HepG2 (cell line): ENCODE results near the gene RSPRY1. TPM values are rescaled to one million over a fixed set of nuclear protein-coding genes. Genes with fewer than 3 reads are reported as not detected.
A peak's percentile ranks its signal among the peaks of the same experiment; 100 is the strongest.

ENCODE experiments used
- HOXA5 ChIP-seq: sonication (generic); formaldehyde crosslinking; IDR thresholded peaks from 2 replicates; pipeline ENCODE4 v1.4.0; 2020; ENCODE audit warnings: missing genetic modification reagents
- KLF12 ChIP-seq: sonication (generic); formaldehyde crosslinking; IDR thresholded peaks from 2 replicates; pipeline ENCODE4 v1.4.0; 2020; ENCODE audit warnings: missing genetic modification reagents, borderline replicate concordance
- MAFK ChIP-seq, 2 experiments: IDR thresholded peaks in 1 of 2; conservative IDR thresholded peaks in 1 of 2; 2 replicates each; pipeline ENCODE4 v1.6.1; 2011; ENCODE audit warnings: improper control_type of control experiment in 2 of 2, low read length in 2 of 2
- MBD4 ChIP-seq: IDR thresholded peaks from 2 replicates; pipeline ENCODE4 v1.6.1; 2012; ENCODE audit warnings: low read length, inconsistent platforms, borderline replicate concordance
- PAX8 ChIP-seq: sonication (generic); formaldehyde crosslinking; IDR thresholded peaks from 2 replicates; pipeline ENCODE4 v1.8.0; 2022; ENCODE audit warnings: mild to moderate bottlenecking, missing genetic modification reagents, borderline replicate concordance
- PHF5A ChIP-seq: IDR thresholded peaks from one replicate; pipeline ENCODE4 v1.6.1; 2018; ENCODE audit warnings: low read depth, missing genetic modification reagents; ENCODE audit not compliant: unreplicated experiment
- SMARCC2 ChIP-seq: fragments of 450-650 bp; IDR thresholded peaks from 2 replicates; pipeline ENCODE4 v1.6.1; 2017; ENCODE audit warnings: antibody characterized with exemption, mild to moderate bottlenecking
- TEAD3 ChIP-seq: optimal IDR thresholded peaks from 2 replicates; pipeline ENCODE3; 2016; ENCODE audit warnings: borderline replicate concordance
- TMF1 ChIP-seq: sonication (generic); formaldehyde crosslinking; IDR thresholded peaks from 2 replicates; pipeline ENCODE4 v1.8.1; 2022; ENCODE audit warnings: low read depth, missing genetic modification reagents
- U2AF1 ChIP-seq: fragments of 200-400 bp; formaldehyde crosslinking; optimal IDR thresholded peaks from 2 replicates; pipeline ENCODE3; 2017; ENCODE audit warnings: mild to moderate bottlenecking, low read depth, low read length
- ZNF10 ChIP-seq: sonication (generic); formaldehyde crosslinking; IDR thresholded peaks from 2 replicates; pipeline ENCODE4 v1.4.0; 2020; ENCODE audit warnings: mild to moderate bottlenecking, low read depth, missing genetic modification reagents, borderline replicate concordance
- ZNF235 ChIP-seq: sonication (generic); formaldehyde crosslinking; IDR thresholded peaks from 2 replicates; pipeline ENCODE4 v1.8.1; 2023; ENCODE audit warnings: mild to moderate bottlenecking, missing genetic modification reagents, borderline replicate concordance
- ZNF543 ChIP-seq: sonication (generic); formaldehyde crosslinking; IDR thresholded peaks from 2 replicates; pipeline ENCODE4 v1.4.0; 2020; ENCODE audit warnings: mild to moderate bottlenecking, missing genetic modification reagents
- ZNF549 ChIP-seq: sonication (generic); formaldehyde crosslinking; IDR thresholded peaks from 2 replicates; pipeline ENCODE4 v1.5.0; 2020; ENCODE audit warnings: missing genetic modification reagents
- ZNF616 ChIP-seq: sonication (generic); formaldehyde crosslinking; IDR thresholded peaks from 2 replicates; pipeline ENCODE4 v1.5.0; 2020; ENCODE audit warnings: low read depth, mild to moderate bottlenecking, missing genetic modification reagents
- ZNF776 ChIP-seq: sonication (generic); formaldehyde crosslinking; IDR thresholded peaks from 2 replicates; pipeline ENCODE4 v1.4.0; 2020; ENCODE audit warnings: mild to moderate bottlenecking, missing genetic modification reagents
- ZSCAN20 ChIP-seq: sonication (generic); formaldehyde crosslinking; IDR thresholded peaks from 2 replicates; pipeline ENCODE4 v1.4.0; 2020; ENCODE audit warnings: missing genetic modification reagents, mild to moderate bottlenecking, borderline replicate concordance
- polyA plus RNA-seq, 8 experiments: library from polyadenylated mRNA; depleted of rRNA in 3 of 8; stranded (reverse) in 7 of 8; unstranded in 1 of 8; fragments of >200 nt; fragmentation: Illumina TruSeq in 4 of 8; extraction: Trizol in 4 of 8; gene quantifications; 2 replicates each; pipeline versions ENCODE4 v1.2.1 to v1.2.3, GENCODE V29; 2011 to 2016; ENCODE audit warnings: low read depth in 4 of 8, missing spikeins in 1 of 8, mixed read lengths in 1 of 8; ENCODE audit not compliant: insufficient read depth in 1 of 8
- total RNA-seq, 5 experiments: library from RNA; depleted of rRNA; stranded (reverse); fragments of >200 nt; fragmentation: Illumina TruSeq; extraction: Trizol; gene quantifications; 2 replicates each; pipeline ENCODE4 v1.2.3, GENCODE V29; 2016; ENCODE audit warnings: low read depth in 1 of 5
- TF ChIP-seq, protein P1 (sequence below): sonication (generic); formaldehyde crosslinking; IDR thresholded peaks from 2 replicates; pipeline ENCODE4 v1.8.1; 2023; ENCODE audit warnings: mild to moderate bottlenecking, missing genetic modification reagents, borderline replicate concordance
- TF ChIP-seq, protein P2 (sequence below): sonication (generic); formaldehyde crosslinking; IDR thresholded peaks from 2 replicates; pipeline ENCODE4 v1.9.0; 2021; ENCODE audit warnings: missing genetic modification reagents, borderline replicate concordance
- TF ChIP-seq, protein P3 (sequence below): IDR thresholded peaks from 2 replicates; pipeline ENCODE4 v1.6.1; 2012; ENCODE audit warnings: low read length, improper control_type of control experiment
- TF ChIP-seq, protein P4 (sequence below): sonication (generic); formaldehyde crosslinking; IDR thresholded peaks from 2 replicates; pipeline ENCODE4 v1.5.1; 2020; ENCODE audit warnings: missing genetic modification reagents, mild to moderate bottlenecking, borderline replicate concordance
- TF ChIP-seq, protein P5 (sequence below): sonication (generic); formaldehyde crosslinking; IDR thresholded peaks from 2 replicates; pipeline ENCODE4 v1.4.0; 2020; ENCODE audit warnings: missing genetic modification reagents, low read depth, mild to moderate bottlenecking, borderline replicate concordance

The RSPRY1 gene
- total and polyA plus RNA-seq, 2 of the 13 experiments (the other 11 are each of a cell fraction or from before 2014, with no cell fraction given), result 53.4 to 61.0 TPM

DNA sequence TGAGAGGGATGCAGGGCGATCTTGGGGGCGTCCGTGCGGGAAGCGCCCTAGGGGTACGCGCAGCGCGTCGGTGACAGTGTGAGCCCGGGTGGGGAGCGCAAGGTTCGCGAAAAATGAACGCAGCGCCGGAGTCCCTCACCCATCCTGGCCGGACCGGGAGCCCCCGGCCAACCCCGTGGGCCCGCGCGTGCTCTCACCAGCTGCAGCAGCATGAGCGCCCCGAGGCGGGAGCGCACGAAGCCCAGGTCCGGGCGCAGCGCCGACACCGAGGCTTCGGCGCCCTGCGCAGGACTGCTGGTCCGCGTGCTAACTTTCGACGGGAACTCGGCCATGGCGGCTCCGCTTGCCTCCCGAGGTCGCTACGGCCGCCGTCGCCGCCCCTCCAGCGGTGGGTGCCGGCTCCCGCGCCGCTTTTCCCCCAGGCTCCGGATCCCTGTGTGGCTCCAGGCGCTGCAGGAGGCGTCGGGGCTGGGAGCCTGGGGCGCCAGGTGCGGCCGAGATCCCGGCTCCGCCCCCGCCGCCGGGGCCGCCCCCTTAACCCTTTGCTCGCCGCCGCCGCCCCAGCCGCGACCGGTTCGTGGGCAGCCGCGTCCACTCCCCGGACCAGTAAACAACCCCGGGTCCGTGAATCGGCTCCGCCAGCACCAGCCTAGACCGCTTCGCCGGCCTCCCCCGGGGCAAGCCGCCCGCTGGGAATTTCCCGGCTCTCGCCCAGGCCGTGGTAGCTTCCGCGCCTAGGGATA lies 98.3 kb downstream of the RSPRY1 start, which contains the start of gene PLLP (continued):
- TF ChIP-seq, protein P1, sequence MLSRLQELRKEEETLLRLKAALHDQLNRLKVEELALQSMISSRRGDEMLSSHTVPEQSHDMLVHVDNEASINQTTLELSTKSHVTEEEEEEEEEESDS, result 0 out of 2 replicates have a peak, but pooled peaks have one; percentile 71
- TF ChIP-seq PHF5A (CRISPR knock-in tag), result no peak
- no peak for TF ChIP-seq SMARCC2
- peak; percentile 96; the same call in 1 of the 2 replicates for TF ChIP-seq ZNF543 (CRISPR knock-in tag)
- TF ChIP-seq, protein P2, sequence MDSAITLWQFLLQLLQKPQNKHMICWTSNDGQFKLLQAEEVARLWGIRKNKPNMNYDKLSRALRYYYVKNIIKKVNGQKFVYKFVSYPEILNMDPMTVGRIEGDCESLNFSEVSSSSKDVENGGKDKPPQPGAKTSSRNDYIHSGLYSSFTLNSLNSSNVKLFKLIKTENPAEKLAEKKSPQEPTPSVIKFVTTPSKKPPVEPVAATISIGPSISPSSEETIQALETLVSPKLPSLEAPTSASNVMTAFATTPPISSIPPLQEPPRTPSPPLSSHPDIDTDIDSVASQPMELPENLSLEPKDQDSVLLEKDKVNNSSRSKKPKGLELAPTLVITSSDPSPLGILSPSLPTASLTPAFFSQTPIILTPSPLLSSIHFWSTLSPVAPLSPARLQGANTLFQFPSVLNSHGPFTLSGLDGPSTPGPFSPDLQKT (CRISPR knock-in tag), result peak; percentile 81; the same call in 1 of the 2 replicates
- TF ChIP-seq ZNF549 (CRISPR knock-in tag), result no peak; the same call in 1 of the 2 replicates
- TF ChIP-seq, protein P3, sequence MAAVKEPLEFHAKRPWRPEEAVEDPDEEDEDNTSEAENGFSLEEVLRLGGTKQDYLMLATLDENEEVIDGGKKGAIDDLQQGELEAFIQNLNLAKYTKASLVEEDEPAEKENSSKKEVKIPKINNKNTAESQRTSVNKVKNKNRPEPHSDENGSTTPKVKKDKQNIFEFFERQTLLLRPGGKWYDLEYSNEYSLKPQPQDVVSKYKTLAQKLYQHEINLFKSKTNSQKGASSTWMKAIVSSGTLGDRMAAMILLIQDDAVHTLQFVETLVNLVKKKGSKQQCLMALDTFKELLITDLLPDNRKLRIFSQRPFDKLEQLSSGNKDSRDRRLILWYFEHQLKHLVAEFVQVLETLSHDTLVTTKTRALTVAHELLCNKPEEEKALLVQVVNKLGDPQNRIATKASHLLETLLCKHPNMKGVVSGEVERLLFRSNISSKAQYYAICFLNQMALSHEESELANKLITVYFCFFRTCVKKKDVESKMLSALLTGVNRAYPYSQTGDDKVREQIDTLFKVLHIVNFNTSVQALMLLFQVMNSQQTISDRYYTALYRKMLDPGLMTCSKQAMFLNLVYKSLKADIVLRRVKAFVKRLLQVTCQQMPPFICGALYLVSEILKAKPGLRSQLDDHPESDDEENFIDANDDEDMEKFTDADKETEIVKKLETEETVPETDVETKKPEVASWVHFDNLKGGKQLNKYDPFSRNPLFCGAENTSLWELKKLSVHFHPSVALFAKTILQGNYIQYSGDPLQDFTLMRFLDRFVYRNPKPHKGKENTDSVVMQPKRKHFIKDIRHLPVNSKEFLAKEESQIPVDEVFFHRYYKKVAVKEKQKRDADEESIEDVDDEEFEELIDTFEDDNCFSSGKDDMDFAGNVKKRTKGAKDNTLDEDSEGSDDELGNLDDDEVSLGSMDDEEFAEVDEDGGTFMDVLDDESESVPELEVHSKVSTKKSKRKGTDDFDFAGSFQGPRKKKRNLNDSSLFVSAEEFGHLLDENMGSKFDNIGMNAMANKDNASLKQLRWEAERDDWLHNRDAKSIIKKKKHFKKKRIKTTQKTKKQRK, result no peak
- peak; percentile 85 for TF ChIP-seq ZNF235 (CRISPR knock-in tag)
- TF ChIP-seq U2AF1, result no peak
- no peak for TF ChIP-seq MBD4
- peak; percentile 28 for TF ChIP-seq TEAD3 (CRISPR knock-in tag)
- no peak for TF ChIP-seq MAFK (conservative IDR thresholded peaks at IDR 0.05 in 1 of 2, IDR thresholded peaks at IDR 0.05 in 1 of 2; ENCODE audit: low read length in 2 of 2)
- TF ChIP-seq TMF1 (CRISPR knock-in tag), result peak; percentile 96
- peak; percentile 69; the same call in 1 of the 2 replicates for TF ChIP-seq ZNF10 (CRISPR knock-in tag)
- TF ChIP-seq HOXA5 (CRISPR knock-in tag), result 0 out of 2 replicates have a peak, but pooled peaks have one; percentile 63
- TF ChIP-seq, protein P4, sequence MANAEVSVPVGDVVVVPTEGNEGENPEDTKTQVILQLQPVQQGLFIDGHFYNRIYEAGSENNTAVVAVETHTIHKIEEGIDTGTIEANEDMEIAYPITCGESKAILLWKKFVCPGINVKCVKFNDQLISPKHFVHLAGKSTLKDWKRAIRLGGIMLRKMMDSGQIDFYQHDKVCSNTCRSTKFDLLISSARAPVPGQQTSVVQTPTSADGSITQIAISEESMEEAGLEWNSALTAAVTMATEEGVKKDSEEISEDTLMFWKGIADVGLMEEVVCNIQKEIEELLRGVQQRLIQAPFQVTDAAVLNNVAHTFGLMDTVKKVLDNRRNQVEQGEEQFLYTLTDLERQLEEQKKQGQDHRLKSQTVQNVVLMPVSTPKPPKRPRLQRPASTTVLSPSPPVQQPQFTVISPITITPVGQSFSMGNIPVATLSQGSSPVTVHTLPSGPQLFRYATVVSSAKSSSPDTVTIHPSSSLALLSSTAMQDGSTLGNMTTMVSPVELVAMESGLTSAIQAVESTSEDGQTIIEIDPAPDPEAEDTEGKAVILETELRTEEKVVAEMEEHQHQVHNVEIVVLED (CRISPR knock-in tag), result peak; percentile 77
- TF ChIP-seq, protein P5, sequence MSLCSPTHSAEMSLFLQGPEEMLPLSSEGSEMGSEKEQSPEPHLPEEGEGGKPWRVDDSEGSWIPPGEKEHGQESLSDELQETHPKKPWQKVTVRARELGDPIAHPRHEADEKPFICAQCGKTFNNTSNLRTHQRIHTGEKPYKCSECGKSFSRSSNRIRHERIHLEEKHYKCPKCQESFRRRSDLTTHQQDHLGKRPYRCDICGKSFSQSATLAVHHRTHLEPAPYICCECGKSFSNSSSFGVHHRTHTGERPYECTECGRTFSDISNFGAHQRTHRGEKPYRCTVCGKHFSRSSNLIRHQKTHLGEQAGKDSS (CRISPR knock-in tag), result peak; percentile 83; the same call in 1 of the 2 replicates
- TF ChIP-seq ZSCAN20 (CRISPR knock-in tag), result peak; percentile 98
- 0 out of 2 replicates have a peak, but pooled peaks have one; percentile 81 for TF ChIP-seq PAX8 (CRISPR knock-in tag)
- TF ChIP-seq ZNF776, result peak; percentile 96
- peak; percentile 97 for TF ChIP-seq ZNF616 (CRISPR knock-in tag)
- TF ChIP-seq KLF12 (CRISPR knock-in tag), result peak; percentile 73; the same call in 1 of the 2 replicates
